Gastrocnemius medialis (tissue), 4 donors: ENCODE measurements around the gene CMIP. TPM values are rescaled to one million over a fixed set of nuclear protein-coding genes. Genes with fewer than 3 reads are reported as not detected.

ENCODE experiments used
- ATAC-seq, 2 donors: fragments of 150-250 bp; one replicate each; pipeline ENCODE4 v1.9.1; 2016
- DNase-seq, 2 donors: peaks; one replicate each; pipeline ENCODE4 v3.0.0-alpha.2; 2019
- H3K27ac ChIP-seq, 4 donors: fragments of 200-600 bp; sonication (generic); 1 replicate in 1 of 4; 2 replicates in 3 of 4; pipeline ENCODE4 v1.5.1; 2016 to 2018; ENCODE audit warnings: mild to moderate bottlenecking in 2 of 4, moderate library complexity in 1 of 4
- H3K27me3 ChIP-seq, 3 donors: fragments of 200-600 bp; sonication (generic) in 2 of 3; 1 replicate in 1 of 3; 2 replicates in 2 of 3; pipeline versions ENCODE4 v1.5.1 to v1.6.0; 2016 to 2019; ENCODE audit warnings: mild to moderate bottlenecking in 1 of 3, moderate library complexity in 1 of 3
- H3K36me3 ChIP-seq, 2 donors: fragments of 200-600 bp; sonication (generic) in 1 of 2; one replicate each; pipeline ENCODE4 v1.5.1; 2017 to 2018
- H3K4me1 ChIP-seq, 2 donors: fragments of 200-600 bp; sonication (generic) in 1 of 2; one replicate each; pipeline ENCODE4 v1.5.1; 2016 to 2017; ENCODE audit warnings: mild to moderate bottlenecking in 2 of 2
- H3K4me3 ChIP-seq, 4 donors: fragments of 200-600 bp; sonication (generic) in 3 of 4; 1 replicate in 1 of 4; 2 replicates in 3 of 4; pipeline ENCODE4 v1.5.1; 2016 to 2019; ENCODE audit warnings: mild to moderate bottlenecking in 2 of 4
- H3K9me3 ChIP-seq, 3 donors: fragments of 200-600 bp; sonication (generic) in 2 of 3; 1 replicate in 1 of 3; 2 replicates in 2 of 3; pipeline ENCODE4 v1.5.1; 2016 to 2019
- POLR2A ChIP-seq, 2 donors: fragments of 450-650 bp; IDR thresholded peaks; one replicate each; pipeline ENCODE4 v1.6.1; 2017; ENCODE audit warnings: antibody characterized with exemption in 2 of 2, mild to moderate bottlenecking in 2 of 2, moderate library complexity in 2 of 2
- in situ Hi-C, 4 donors: fragments of 200-750 bp; cut with MboI; loops; one replicate each; pipeline versions ENCODE4 v1.15.0 to v1.8.0; 2017; ENCODE audit warnings: low sequenced_read_pairs in 4 of 4
- intact Hi-C: fragments of 100-400 bp; cut with DNase I; formaldehyde crosslinking; loops from one replicate; pipeline ENCODE4 v1.15.1; 2023; ENCODE audit warnings: low total_unique reads
- total RNA-seq, 4 donors: library from RNA; depleted of rRNA; stranded (reverse); fragments of >200 nt; gene quantifications; one replicate each; pipeline versions ENCODE4 v1.1.0 to v1.2.3, GENCODE V29; 2016
- TF ChIP-seq, protein P1 (sequence below), 5 experiments: fragments of 450-650 bp in 3 of 5; fragments of 200-600 bp in 2 of 5; sonication (generic) in 2 of 5; IDR thresholded peaks in 4 of 5; conservative IDR thresholded peaks in 1 of 5; 1 replicate in 4 of 5; 2 replicates in 1 of 5; pipeline ENCODE4 v1.5.1; 2016 to 2019; ENCODE audit warnings: antibody characterized with exemption in 5 of 5, mild to moderate bottlenecking in 3 of 5, moderate library complexity in 3 of 5

The CMIP gene
- total RNA-seq, 4 donors from 2014 or later: 0.90 to 5.1 (median 2.7) TPM

- no peak for ATAC-seq
- in situ Hi-C loops: no loop called here
- intact Hi-C loops: no loop called here
Observed at GRCh38 chr16:81500833-81501521, 56.4 kb downstream of the CMIP start.

DNA sequence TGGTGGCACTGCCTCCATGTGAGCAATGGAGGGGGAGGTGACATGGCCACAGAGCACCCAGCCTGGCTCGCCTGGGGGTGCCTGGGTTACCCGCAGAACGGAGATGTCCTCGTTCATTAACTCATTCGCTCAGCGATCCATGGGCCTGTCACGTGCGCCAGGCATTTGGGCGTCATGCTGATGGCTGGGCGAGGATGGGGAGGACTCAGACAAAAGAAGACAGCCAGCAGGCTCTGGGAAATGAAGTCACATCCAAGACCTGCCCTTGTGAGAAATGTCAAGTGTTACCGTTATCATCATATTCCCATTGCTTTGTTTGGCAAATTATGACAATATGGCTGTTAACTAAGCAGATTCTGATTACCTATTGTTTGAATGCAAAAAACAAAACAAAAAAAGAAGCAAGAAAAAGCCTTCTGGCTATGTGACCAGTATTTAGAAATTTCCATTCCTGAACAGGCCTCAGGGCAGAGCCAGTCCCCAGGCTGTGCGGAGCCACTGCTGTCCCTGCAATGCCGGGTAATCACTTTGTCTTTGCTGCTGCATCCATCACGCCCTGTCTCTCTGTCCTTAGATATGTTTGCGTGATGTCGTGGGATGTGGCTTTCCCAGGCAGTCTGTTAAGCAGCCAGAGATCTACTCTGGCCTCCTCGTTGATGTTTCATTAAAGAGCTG lies 57.9 kb downstream of the CMIP start:
- ATAC-seq (no peak), DNase-seq (no peak)
- no peak overlapping the region for H3K4me3 ChIP-seq
- peak overlapping the region in 1 of 4 donors; percentile 30 for H3K27ac ChIP-seq
- no peak for TF ChIP-seq POLR2A (IDR thresholded peaks at IDR 0.05)
- TF ChIP-seq, protein P1, sequence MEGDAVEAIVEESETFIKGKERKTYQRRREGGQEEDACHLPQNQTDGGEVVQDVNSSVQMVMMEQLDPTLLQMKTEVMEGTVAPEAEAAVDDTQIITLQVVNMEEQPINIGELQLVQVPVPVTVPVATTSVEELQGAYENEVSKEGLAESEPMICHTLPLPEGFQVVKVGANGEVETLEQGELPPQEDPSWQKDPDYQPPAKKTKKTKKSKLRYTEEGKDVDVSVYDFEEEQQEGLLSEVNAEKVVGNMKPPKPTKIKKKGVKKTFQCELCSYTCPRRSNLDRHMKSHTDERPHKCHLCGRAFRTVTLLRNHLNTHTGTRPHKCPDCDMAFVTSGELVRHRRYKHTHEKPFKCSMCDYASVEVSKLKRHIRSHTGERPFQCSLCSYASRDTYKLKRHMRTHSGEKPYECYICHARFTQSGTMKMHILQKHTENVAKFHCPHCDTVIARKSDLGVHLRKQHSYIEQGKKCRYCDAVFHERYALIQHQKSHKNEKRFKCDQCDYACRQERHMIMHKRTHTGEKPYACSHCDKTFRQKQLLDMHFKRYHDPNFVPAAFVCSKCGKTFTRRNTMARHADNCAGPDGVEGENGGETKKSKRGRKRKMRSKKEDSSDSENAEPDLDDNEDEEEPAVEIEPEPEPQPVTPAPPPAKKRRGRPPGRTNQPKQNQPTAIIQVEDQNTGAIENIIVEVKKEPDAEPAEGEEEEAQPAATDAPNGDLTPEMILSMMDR (IDR thresholded peaks at IDR 0.05 in 4 of 5, conservative IDR thresholded peaks at IDR 0.05 in 1 of 5): no peak
- H3K27me3 ChIP-seq: no peaks in the 10 kb centered on the region
- no peaks in the 10 kb centered on the region for H3K4me1 ChIP-seq
- intact Hi-C loops (no loop called here), in situ Hi-C loops (no loop called here)
- no peaks in the 10 kb centered on the region for H3K36me3 ChIP-seq
- H3K9me3 ChIP-seq: no peaks in the 10 kb centered on the region

More at GRCh38 chr16:81500833-81501521, 56.4 kb downstream of the CMIP start:
- no peak overlapping the region for H3K4me3 ChIP-seq
- no peaks in the 10 kb centered on the region for H3K9me3 ChIP-seq
- TF ChIP-seq POLR2A (IDR thresholded peaks at IDR 0.05): no peak
- TF ChIP-seq, protein P1 (IDR thresholded peaks at IDR 0.05 in 4 of 5, conservative IDR thresholded peaks at IDR 0.05 in 1 of 5): no peak
- H3K27ac ChIP-seq: no peak overlapping the region
- no peaks in the 10 kb centered on the region for H3K27me3 ChIP-seq
- H3K4me1 ChIP-seq: no peaks in the 10 kb centered on the region
- no peak for DNase-seq
- no peaks in the 10 kb centered on the region for H3K36me3 ChIP-seq

DNA sequence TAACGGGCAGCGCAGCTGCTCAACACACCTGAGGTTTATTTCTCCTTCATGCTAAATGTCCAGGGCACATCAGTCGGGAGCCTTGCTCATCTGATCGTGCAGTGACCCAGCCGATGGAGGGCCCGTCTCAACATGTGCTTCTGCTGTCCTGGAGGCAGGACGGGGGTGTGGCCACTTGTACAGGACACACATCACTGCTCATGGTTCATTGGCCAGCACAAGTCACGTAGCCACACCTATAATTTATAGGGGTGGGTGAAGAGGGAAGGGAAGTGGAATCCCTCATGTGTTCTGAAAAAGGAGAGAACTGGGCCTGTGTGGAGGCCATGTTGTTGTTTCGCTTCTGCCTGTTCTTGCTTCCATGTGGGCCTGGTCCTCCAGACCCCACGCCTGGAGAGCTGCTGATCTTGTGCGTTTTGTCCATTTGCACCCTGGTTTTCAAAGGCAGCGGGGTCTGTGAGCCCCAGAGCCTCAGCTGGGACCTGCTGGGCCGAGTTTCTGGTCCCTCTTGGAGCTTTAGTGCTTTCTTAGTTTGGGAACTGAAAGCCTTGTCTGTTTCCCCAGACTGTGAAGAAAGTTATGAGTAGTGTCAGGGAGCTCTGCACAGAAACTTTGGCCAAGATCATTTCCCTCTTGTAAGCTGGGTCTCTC lies 60.5 kb downstream of the CMIP start:
- in situ Hi-C loops: no loop called here
- ATAC-seq (no peak), DNase-seq (no peak)
- Histone ChIP-seq H3K27me3 (no peaks in the 10 kb centered on the region), H3K4me3 (no peak overlapping the region), H3K4me1 (no peaks in the 10 kb centered on the region), H3K27ac (no peak overlapping the region), H3K36me3 (no peaks in the 10 kb centered on the region), H3K9me3 (no peaks in the 10 kb centered on the region)
- no peak for TF ChIP-seq POLR2A (IDR thresholded peaks at IDR 0.05)
- intact Hi-C loops: no loop called here

DNA sequence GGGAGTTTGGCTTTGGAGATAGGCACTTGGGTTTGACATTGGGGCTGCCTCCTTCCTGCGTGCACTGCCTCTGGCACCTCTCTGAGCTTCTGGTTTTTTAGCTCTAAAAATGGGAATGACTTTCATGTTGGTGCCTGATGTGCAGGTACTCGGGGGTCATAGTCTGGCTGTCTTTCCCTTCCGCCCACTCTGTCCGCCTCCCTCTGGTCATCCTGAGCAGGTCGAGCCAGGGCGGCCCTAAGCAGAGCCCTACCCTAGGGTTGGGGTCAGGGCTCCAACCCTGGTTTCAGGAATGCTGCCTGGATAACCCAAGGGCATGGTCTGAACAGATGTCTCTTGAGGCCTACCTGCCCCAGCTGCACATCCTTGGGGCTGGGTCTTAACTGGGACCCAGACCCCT lies 64.8 kb downstream of the CMIP start:
- in situ Hi-C loops: no loop called here
- no peak for DNase-seq
- ATAC-seq: no peak

More for the DNA sequence above, 64.8 kb downstream of the CMIP start:
- Histone ChIP-seq H3K27ac (no peak overlapping the region), H3K9me3 (no peaks in the 10 kb centered on the region), H3K27me3 (no peaks in the 10 kb centered on the region), H3K36me3 (no peaks in the 10 kb centered on the region), H3K4me1 (peaks cover 13 to 16% of the 10 kb centered on the region in 2 donors), H3K4me3 (no peak overlapping the region)
- intact Hi-C loops: no loop called here
- TF ChIP-seq, protein P1 (IDR thresholded peaks at IDR 0.05 in 4 of 5, conservative IDR thresholded peaks at IDR 0.05 in 1 of 5): no peak
- TF ChIP-seq POLR2A (IDR thresholded peaks at IDR 0.05): no peak
